Stimulated activated CD4-positive, alpha-beta T cell treated with anti-CD3 and anti-CD28 coated beads, Interleukin-12 subunit alpha, Interleukin-12 subunit beta, amount 100 ng/mL, for 4 hours (primary cell): ENCODE data around the gene CD177.
"Not testable (repeated sequence)": the region's sequence is repeated elsewhere in the genome, so short reads cannot be mapped to it uniquely, and the experiment has no call there.

Source experiments
- DNase-seq: peaks from one replicate; pipeline ENCODE4 v3.0.0-alpha.2; 2020

The CD177 gene

GRCh38 chr19:43332058-43332922 lies 21.2 kb upstream of the CD177 start:
- no peak for DNase-seq

GRCh38 chr19:43336508-43336907 lies 17.0 kb upstream of the CD177 start:
- not testable (repeated sequence) for DNase-seq

GRCh38 chr19:43337737-43338136 lies 15.7 kb upstream of the CD177 start:
- no peak for DNase-seq

DNA sequence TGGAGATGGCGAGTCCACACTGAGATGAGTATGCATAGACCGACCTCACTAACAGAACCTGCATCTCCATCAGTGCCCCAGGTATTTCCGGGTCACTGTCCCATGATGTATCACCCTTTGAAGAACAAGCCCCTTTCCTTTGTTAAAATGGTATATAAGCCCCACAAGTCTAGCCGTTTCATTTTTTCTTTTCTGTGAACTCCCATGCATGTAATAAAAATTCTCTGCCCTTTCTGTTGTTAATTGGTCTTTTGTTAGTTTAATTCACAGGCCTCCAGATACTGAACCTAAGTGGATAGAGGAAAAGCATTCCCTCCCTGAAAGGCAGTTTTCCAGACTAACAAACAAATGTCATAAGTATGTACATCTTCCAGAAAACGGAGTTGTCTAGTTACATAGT lies 15.0 kb upstream of the CD177 start:
- no peak for DNase-seq

GRCh38 chr19:43339243-43339930 lies 14.1 kb upstream of the CD177 start:
- DNase-seq: not testable (repeated sequence)

GRCh38 chr19:43340101-43340500 lies 13.4 kb upstream of the CD177 start:
- not testable (repeated sequence) for DNase-seq

DNA sequence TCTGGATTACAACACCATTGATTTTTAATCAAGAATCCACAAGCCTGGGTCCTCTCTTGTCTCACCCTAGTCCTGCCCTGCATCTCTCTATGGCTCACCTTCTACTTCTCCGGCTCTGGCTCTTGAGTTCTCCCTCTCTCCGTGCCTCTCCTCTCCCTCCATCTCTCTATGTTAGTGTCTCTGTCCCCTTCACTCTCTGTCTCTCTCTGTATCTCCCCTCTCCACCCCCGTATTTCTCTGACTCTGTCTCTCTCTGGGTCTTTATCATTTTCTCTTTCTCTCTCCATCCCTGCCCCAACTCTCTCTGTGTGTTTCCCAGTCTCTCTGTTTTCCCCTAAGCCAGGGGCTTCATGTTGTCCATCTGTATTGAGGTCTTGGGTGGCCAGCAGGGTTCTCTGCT lies 12.4 kb upstream of the CD177 start:
- not testable (repeated sequence) for DNase-seq

- not testable (repeated sequence) for DNase-seq
These were observed 11.4 kb upstream of the CD177 start for GRCh38 chr19:43342104-43342503.

DNA sequence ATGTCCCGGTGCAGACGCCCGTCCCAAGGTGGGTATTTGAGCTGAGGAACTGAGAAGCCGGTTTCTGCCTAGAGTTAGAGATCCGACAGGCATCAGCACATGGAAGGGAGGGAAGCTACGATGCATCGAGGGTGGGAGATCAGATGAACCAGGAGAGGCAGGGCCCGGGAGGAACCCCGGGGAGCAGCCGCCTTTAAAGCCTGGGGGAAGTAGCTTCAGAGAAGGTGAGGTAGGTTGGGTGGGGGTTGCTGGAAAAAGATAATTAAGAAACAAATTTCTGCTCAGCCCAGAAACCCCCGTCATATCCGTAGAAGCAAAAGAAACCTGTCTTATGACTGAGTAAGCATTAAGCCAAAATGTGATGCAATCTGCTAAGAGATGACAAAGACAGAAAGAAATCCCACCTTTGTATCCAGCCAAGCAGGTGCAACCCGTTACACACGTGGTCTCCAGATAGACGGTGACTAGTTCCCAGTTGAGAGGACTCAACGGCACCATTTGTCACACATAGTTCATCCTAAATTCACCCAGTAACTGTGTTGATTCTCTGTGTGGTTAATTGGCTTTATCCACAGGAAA lies 9.1 kb upstream of the CD177 start:
- not testable (repeated sequence) for DNase-seq

DNA sequence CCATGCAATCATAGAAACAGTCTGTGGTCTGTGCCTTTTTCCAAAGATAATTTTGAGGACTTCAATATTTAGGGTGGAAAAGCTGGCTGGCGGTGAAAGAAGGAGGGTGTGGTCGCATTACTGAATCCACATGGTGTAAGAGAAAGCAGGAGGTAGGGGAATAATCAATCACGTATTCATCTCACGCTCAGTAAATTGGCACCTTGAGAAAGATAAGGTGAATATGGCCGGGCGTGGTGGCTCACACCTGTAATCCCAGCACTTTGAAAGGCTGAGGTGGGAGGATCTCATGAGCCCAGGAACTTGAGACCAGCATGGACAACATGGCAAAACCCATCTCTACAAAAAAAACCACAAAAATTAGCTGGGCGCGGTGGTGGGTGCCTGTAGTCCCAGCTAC lies 3.7 kb upstream of the CD177 start:
- not testable (repeated sequence) for DNase-seq

- no peak for DNase-seq
These were observed 1.3 kb upstream of the CD177 start for GRCh38 chr19:43351998-43352746.

- no peak for DNase-seq
These were observed 780 bp downstream of the CD177 start for GRCh38 chr19:43354305-43354627.

- not testable (repeated sequence) for DNase-seq
These were observed 3.3 kb downstream of the CD177 start for GRCh38 chr19:43356749-43357148.

DNA sequence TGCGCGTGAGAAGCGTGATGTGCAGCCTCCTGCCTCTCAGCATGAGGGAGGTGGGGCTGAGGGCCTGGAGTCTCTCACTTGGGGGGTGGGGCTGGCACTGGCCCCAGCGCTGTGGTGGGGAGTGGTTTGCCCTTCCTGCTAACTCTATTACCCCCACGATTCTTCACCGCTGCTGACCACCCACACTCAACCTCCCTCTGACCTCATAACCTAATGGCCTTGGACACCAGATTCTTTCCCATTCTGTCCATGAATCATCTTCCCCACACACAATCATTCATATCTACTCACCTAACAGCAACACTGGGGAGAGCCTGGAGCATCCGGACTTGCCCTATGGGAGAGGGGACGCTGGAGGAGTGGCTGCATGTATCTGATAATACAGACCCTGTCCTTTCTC lies 8.7 kb downstream of the CD177 start:
- DNase-seq: no peak

DNA sequence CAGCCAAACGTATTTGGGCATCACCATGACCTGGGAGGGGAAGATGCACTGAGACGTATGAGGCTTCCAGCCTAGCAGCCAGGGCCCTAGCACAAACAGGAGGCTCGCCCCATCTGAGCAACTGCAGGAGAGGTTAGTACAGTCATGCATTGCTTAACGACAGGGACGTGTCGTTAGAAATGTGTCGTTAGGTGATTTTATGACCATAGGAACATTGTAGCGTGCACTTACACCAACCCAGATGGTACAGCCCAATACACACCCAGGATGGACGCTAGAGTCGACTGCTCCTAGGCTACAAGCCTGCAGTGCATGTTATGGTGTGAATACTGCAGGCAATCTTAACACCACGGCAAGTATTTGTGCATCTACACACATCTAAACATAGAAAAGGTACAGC lies 9.3 kb downstream of the CD177 start:
- DNase-seq: no peak

- DNase-seq: not testable (repeated sequence)
These were observed 12.2 kb downstream of the CD177 start for GRCh38 chr19:43365677-43366076.

DNA sequence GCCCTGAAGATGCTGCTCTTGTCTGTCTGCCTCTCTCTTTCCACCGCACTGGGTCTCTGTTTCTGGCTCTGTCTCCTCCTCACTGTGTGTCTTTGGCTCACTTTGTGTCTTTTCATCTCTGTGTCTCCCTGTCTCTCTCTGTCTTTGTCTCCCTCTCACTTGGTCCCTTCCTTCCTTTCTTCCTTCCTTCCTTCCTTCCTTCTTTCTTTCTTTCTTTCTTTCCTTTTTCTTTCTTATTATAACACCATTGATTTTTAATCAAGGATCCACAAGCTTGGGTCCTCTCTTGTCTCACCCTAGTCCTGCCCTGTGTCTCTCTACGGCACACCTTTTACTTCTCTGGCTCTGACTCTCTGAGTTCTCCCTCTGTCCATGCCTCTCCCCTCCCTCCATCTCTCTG lies 14.3 kb downstream of the CD177 start:
- DNase-seq: no peak

DNA sequence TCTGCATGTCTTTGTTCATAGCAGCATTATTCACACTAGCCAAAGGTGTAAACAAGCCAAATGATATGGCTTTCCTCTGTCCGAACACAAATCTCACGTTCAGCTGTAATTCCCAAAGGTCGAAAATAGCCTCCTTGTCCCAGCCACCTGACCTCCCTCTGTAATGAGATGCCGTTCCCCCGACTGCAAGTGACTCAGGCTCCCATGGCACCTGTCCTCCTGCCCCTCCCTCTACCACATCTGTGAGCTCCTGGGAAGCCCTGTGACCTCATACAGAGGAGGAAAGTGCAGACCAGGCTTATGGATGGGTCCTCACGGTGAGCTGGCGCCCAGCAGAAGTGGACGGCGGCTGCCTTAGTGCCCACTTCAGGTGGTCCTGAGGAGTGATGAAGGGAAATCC lies 15.4 kb downstream of the CD177 start:
- DNase-seq: not testable (repeated sequence)

DNA sequence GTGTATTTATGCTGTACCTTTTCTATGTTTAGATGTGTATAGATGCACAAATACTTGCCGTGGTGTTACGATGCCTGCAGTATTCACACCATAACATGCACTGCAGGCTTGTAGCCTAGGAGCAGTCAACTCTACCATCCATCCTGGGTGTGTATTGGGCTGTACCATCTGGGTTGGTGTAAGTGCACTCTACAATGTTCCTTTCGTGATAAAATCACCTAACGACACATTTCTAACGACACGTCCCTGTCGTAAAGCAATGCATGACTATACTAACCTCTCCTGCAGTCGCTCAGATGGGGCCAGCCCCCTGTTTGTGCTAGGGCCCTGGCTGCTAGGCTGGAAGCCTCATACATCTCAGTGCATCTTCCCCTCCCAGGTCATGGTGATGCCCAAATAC lies 18.4 kb downstream of the CD177 start:
- no peak for DNase-seq

DNA sequence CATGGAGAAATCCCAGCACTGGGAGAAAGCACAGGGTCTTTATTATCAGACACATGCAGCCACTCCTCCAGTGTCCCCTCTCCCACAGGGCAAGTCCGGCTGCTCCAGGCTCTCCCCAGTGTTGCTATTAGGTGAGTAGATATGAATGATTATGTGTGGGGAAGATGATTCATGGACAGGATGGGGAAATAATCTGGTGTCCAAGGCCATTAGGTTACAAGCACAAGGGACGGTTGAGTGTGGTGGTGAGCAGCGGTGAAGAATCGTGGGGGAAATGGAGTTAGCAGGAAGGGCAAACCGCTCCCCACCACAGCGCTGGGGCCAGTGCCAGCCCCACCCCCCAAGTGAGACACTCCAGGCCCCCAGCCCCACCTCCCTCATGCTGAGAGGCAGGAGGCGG lies 19.0 kb downstream of the CD177 start:
- no peak for DNase-seq

GRCh38 chr19:43377624-43378023 lies 24.1 kb downstream of the CD177 start:
- not testable (repeated sequence) for DNase-seq

DNA sequence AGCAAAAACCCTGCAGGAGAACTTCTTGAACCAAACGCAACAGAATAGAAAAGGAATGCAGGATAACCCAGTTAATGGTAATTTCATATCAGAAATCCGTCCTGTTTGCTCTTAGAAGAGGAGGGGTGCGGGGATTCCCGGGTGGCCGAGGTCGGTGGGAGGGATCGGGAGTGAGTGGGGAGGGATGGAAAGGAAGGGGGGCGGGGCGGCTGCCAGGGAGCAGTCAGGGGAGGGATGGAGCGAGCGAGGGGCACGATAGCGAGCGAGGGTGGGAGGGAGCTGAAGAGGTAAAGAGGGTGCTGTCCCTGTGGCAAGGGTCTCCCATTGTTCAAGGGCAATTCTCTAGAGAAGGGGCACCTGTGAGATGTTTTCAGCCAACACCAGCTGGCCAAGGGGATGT lies 26.5 kb downstream of the CD177 start:
- no peak for DNase-seq

GRCh38 chr19:43380771-43381386 lies 27.4 kb downstream of the CD177 start:
- no peak for DNase-seq
